BLaER1 (cell line): Measurements from ENCODE around the gene ATP5F1A.
"Not testable (repeated sequence)": the region's sequence is repeated elsewhere in the genome, so short reads cannot be mapped to it uniquely, and the experiment has no call there.

Experiments used
- H3K27ac ChIP-seq: shearing (Covaris generic); formaldehyde crosslinking; 2 replicates; pipeline ENCODE4 v1.8.1; 2022
- H3K27me3 ChIP-seq: shearing (Covaris generic); formaldehyde crosslinking; 2 replicates; pipeline ENCODE4 v1.8.1; 2022
- H3K36me3 ChIP-seq: shearing (Covaris generic); formaldehyde crosslinking; 2 replicates; pipeline ENCODE4 v1.8.1; 2022
- H3K4me1 ChIP-seq: shearing (Covaris generic); formaldehyde crosslinking; 2 replicates; pipeline ENCODE4 v1.8.1; 2022
- H3K4me2 ChIP-seq: shearing (Covaris generic); formaldehyde crosslinking; 2 replicates; pipeline ENCODE4 v1.8.1; 2022
- H3K4me3 ChIP-seq: shearing (Covaris generic); formaldehyde crosslinking; 2 replicates; pipeline ENCODE4 v1.8.1; 2022
- H3K9ac ChIP-seq: shearing (Covaris generic); formaldehyde crosslinking; 2 replicates; pipeline ENCODE4 v1.8.1; 2022
- H3K9me3 ChIP-seq: shearing (Covaris generic); formaldehyde crosslinking; 2 replicates; pipeline ENCODE4 v1.8.1; 2022
- H4K20me1 ChIP-seq: shearing (Covaris generic); formaldehyde crosslinking; 2 replicates; pipeline ENCODE4 v1.8.1; 2022
- Cebpa-rat ChIP-seq: shearing (Covaris generic); IDR thresholded peaks from 2 replicates; pipeline ENCODE4 v1.8.1; 2022

The ATP5F1A gene

DNA sequence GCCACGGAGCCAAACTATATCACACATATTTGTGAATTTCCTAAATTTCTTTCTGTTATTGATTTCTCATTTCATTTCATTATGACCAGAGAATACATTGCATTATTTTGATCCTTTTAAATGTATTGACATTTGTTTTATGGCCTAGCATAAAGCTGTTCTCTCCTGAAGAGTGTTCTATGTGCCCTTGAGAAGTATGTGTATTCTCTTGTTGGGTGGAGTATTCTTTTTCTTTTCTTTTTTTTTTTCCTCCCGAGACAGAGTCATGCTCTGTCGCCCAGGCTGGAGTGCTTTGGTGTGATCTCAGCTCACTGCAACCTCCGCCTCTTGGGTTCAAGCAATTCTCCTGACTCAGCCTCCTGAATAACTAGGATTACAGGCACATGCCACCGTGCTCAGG is 11.3 kb upstream of the ATP5F1A start:
- Histone ChIP-seq H3K9ac (no peak overlapping the region), H3K27me3 (no peaks in the 10 kb centered on the region), H3K36me3 (peaks cover 73% of the 10 kb centered on the region), H3K4me1 (peaks cover 37% of the 10 kb centered on the region), H4K20me1 (0 out of 2 replicates have a peak, but pooled peaks cover 4% of the 10 kb centered on the region), H3K9me3 (peaks cover 13% of the 10 kb centered on the region), H3K4me2 (no peak overlapping the region), H3K27ac (no peak overlapping the region), H3K4me3 (no peak overlapping the region)
- TF ChIP-seq Cebpa-rat: no peak

DNA sequence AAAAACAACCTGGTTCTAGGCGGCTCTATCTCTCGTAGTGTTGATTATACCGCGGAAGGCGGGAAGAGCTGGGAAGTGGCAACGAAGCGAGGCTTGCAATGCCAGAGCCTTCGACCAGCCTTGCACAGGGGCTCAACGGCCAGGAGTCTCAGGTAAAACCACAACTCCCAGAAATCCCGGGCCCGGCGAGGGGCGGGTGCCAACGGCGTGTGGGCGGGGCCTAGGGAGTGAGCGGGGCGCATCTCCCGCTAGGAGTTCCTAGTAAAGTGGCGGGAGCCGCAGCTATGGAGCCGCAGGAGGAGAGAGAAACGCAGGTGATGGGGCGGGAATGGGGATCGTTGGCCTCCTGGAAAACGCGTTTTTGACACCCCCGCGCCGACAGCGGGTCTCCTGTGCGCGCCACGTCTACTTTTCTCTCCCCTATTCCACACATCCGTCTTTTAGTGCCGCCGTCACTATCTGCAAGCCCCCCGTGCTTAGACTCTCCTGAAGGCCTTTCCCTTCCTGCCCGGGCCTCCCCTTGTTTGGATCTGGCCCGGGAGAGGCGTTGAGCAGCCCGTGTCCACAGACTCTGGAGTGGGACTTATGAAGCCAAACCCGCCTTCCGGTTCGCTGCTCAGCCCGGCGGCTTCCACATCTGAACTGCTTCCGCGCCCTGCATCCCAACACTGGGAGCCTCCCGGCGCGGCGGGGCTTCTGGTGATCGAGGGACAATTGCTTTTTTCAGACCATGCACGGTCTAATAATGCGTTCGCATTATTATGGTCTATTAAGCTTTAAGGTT is 6.2 kb upstream of the ATP5F1A start, which contains the start of gene HAUS1:
Gene HAUS1, plus strand, starts transcription at position 258 of the 784 bp plus-strand sequence. Its CDS starts 27 bp downstream, at position 285.
- no peak for TF ChIP-seq Cebpa-rat
- Histone ChIP-seq H3K4me3 (peak within 1 kb of the TSS; percentile 94), H3K36me3 (peaks cover 31% of the 10 kb centered on the region), H3K27me3 (no peaks in the 10 kb centered on the region), H3K9ac (peak within 1 kb of the TSS; percentile 87), H3K27ac (peak within 1 kb of the TSS; percentile 88), H4K20me1 (no peaks in the 10 kb centered on the region), H3K4me2 (peak within 1 kb of the TSS; percentile 84), H3K9me3 (no peaks in the 10 kb centered on the region), H3K4me1 (peaks cover 43% of the 10 kb centered on the region)

DNA sequence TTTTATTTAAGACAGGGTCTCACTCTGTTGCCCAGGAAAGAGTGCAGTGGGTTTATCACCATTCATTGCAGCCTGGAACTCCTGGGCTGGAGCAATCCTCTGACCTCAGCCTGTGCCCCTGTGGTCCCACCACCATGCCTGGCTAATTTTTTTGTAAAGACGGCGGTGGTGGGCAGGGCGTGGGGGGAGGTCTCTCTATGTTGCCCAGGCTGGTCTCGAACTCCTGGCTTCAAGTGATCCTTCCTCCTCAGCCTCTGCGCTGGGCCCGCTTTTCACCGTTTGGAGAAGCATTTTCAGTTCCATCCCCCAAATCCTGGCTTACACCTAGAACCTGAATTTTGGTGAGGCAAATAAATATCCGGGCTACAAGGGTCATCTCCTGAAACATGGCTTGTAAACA is 1.4 kb upstream of the ATP5F1A start:
- H3K9ac ChIP-seq: no peak overlapping the region
- peaks cover 34% of the 10 kb centered on the region for H3K4me1 ChIP-seq
- peaks cover 29% of the 10 kb centered on the region for H4K20me1 ChIP-seq
- peaks cover 15% of the 10 kb centered on the region for H3K36me3 ChIP-seq
- TF ChIP-seq Cebpa-rat: no peak
- H3K4me3 ChIP-seq: no peak overlapping the region
- no peaks in the 10 kb centered on the region for H3K9me3 ChIP-seq
- H3K27me3 ChIP-seq: no peaks in the 10 kb centered on the region
- no peak overlapping the region for H3K27ac ChIP-seq
- no peak overlapping the region for H3K4me2 ChIP-seq

DNA sequence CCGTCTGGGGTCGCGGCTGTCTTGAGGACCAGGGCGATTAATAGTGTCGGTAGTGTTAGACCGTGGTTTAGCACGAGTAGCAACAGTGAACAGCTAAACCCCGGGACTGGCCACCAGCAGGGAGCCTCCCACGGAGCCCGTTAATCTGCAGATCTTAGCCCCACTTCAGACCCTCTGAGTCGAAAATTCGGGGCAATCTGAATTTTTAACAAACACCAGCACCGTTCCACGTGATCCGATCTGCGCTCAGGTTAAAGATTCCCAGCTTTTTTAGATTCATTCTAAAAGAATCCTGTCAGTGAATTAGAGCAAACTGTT is 479 bp upstream of the ATP5F1A start:
- H3K9ac ChIP-seq: peak overlapping the region; percentile 92
- TF ChIP-seq Cebpa-rat: no peak
- no peaks in the 10 kb centered on the region for H3K27me3 ChIP-seq

DNA sequence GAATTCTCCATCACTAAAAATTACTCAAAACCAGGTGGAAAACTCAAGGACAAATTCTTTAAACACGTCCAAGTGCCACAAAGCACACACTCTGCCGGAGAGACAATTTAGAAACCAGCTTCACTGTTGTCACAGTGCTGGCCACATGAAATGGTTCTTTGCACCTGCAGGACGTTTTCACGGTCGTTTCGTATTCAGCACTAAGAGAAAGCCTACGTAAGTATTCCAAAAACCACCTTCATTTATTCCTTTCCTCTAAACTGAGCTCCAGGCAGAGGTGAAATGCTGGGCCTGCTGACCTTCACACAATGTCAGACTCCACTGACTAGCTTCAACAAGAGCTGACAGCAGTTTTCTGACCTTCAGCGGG is 680 bp downstream of the ATP5F1A start:
- TF ChIP-seq Cebpa-rat: no peak

More for the DNA sequence above, 479 bp upstream of the ATP5F1A start:
- H3K4me3 ChIP-seq: peak overlapping the region; percentile 79
- H3K9me3 ChIP-seq: no peaks in the 10 kb centered on the region
- H4K20me1 ChIP-seq: peaks cover 38% of the 10 kb centered on the region
- H3K4me2 ChIP-seq: peak overlapping the region; percentile 74
- H3K4me1 ChIP-seq: peaks cover 33% of the 10 kb centered on the region
- H3K36me3 ChIP-seq: peaks cover 23% of the 10 kb centered on the region
- peak overlapping the region; percentile 84 for H3K27ac ChIP-seq

DNA sequence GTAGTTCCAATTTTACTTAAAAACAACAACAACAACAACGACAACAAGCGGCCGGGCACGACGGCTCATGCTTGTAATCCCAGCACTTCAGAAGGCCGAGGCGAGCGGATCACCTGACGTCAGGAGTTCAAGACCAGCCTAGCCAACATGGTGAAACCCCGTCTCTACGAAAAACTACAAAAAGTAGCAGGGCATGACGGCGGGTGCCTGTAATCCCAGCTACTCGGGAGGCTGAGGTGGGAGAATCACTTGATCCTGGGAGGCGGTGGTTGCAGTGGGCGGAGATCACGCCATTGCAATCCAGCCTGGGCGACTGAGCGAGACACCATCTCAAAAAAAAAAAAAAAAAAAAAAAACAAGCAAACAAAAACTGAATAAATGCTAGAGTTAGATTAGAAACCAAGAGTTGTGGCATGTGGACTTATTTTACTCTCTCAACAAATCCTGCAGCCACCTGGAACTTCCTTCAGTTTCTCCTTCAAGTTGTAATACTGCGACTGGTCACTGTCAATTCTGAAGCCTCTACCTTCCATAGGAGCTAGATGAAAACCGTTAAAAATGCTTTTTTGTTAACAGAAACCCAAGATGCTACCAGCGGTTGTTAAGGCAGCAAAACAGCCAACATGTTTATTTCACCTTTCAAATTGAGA is 1.3 kb downstream of the ATP5F1A start:
- no peaks in the 10 kb centered on the region for H3K9me3 ChIP-seq
- no peak for TF ChIP-seq Cebpa-rat
- H3K27ac ChIP-seq: peak overlapping the region; percentile 84; the same call in 1 of the 2 replicates
- H3K9ac ChIP-seq: peak overlapping the region; percentile 92
- peaks cover 41% of the 10 kb centered on the region for H3K36me3 ChIP-seq
- H4K20me1 ChIP-seq: peaks cover 56% of the 10 kb centered on the region
- peak overlapping the region; percentile 79 for H3K4me3 ChIP-seq
- H3K27me3 ChIP-seq: no peaks in the 10 kb centered on the region
- peak overlapping the region; percentile 86 for H3K4me2 ChIP-seq
- H3K4me1 ChIP-seq: peaks cover 28% of the 10 kb centered on the region

More for the DNA sequence above, 680 bp downstream of the ATP5F1A start:
- Histone ChIP-seq H3K27me3 (no peaks in the 10 kb centered on the region), H3K9ac (peak overlapping the region; percentile 92), H3K4me3 (peak overlapping the region; percentile 79), H3K36me3 (peaks cover 34% of the 10 kb centered on the region), H3K9me3 (no peaks in the 10 kb centered on the region), H3K4me2 (peak overlapping the region; percentile 86), H3K4me1 (peaks cover 28% of the 10 kb centered on the region), H3K27ac (peak overlapping the region; percentile 84), H4K20me1 (peaks cover 50% of the 10 kb centered on the region)

DNA sequence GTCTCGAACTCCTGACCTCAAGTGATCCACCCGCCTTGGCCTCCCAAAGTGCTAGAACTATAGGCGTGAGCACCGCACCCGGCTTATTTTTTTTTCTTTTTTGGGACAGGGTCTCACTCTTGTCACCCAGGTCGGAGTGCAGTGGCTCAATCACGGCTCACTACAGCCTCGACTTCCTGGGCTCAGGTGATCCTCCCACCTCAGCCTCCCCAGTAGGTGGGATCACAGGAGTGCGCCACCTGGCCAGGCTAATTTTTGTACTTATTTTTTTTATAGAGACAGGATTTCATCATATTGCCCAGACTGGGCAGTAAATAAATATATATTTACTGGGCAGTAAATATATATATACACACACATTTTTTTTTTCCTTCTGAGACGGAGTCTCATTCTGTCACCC is 2.6 kb downstream of the ATP5F1A start:
- Histone ChIP-seq H3K9me3 (no peaks in the 10 kb centered on the region), H3K27me3 (no peaks in the 10 kb centered on the region), H3K36me3 (peaks cover 53% of the 10 kb centered on the region), H3K9ac (no peak overlapping the region), H3K27ac (no peak overlapping the region), H3K4me2 (peak overlapping the region; percentile 86), H3K4me3 (no peak overlapping the region), H4K20me1 (peaks cover 68% of the 10 kb centered on the region), H3K4me1 (peaks cover 28% of the 10 kb centered on the region)
- TF ChIP-seq Cebpa-rat: no peak

DNA sequence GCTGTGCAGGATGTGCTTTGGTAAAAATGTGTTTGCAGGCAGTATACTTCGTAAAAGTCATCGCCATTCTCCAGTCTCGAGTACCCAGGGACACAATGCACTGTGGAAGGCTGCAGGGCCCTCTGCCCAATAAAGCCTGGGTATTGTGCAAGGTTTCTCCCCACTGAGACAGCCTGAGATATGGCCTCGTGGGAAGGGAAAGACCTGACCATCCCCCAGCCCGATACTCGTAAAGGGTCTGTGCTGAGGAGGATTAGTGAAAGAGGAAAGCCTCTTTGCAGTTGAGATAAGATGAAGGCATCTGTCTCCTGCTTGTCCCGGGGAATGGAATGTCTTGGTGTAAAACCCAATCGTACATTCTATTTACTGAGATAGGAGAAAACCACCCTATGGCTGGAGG is 9.6 kb downstream of the ATP5F1A start:
- not testable (repeated sequence) for H3K27ac ChIP-seq, H3K9ac ChIP-seq, H3K27me3 ChIP-seq, H3K9me3 ChIP-seq, H3K4me2 ChIP-seq, H3K4me3 ChIP-seq, H3K4me1 ChIP-seq
- peaks cover 99% of the 10 kb centered on the region for H3K36me3 ChIP-seq
- H4K20me1 ChIP-seq: peaks cover 99% of the 10 kb centered on the region

DNA sequence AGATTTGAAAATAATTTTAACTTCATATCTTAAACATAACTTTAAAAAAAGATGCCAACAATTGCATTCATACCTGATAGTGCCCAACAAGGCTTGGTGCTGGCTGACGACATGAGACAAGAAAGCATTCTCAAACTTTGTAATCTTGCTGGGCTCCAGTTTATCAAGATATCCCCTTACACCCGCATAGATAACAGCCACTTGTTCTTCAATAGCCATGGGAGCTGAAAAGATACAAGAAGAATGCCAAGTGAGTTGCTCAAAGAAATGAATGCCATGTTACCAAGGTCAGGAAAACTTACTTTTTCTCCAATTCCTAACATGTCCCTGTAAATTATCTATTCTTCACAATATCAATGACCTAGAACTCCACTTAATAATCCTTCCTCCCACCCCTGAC is 13.7 kb downstream of the ATP5F1A start:
- Histone ChIP-seq H3K4me1 (no peaks in the 10 kb centered on the region), H3K27me3 (no peaks in the 10 kb centered on the region), H3K4me3 (no peak overlapping the region), H3K9me3 (no peaks in the 10 kb centered on the region), H3K36me3 (peaks cover 100% of the 10 kb centered on the region), H4K20me1 (peaks cover 75% of the 10 kb centered on the region), H3K4me2 (no peak overlapping the region), H3K9ac (no peak overlapping the region), H3K27ac (no peak overlapping the region)
- TF ChIP-seq Cebpa-rat: no peak

DNA sequence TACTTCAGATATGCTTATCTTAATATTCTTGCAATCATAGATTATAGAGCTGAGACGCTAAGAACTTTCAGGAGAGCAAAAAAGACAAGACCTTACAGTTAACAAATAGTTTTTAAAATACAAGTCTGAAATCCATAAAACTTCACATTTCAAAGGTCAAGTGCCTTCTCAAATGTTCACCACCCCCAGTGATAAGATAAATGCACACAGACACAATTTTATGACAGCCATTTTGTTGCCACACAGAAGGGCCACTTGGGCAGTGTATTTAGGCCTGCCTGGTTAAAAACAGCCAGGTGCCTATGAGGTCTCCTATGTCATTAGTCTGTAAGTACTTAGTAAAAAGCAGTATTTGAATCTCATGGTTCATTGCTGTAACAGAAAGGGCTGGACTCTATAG is 17.9 kb downstream of the ATP5F1A start:
- H4K20me1 ChIP-seq: peaks cover 45% of the 10 kb centered on the region
- no peak overlapping the region for H3K27ac ChIP-seq
- no peaks in the 10 kb centered on the region for H3K4me1 ChIP-seq
- H3K4me2 ChIP-seq: no peak overlapping the region
- H3K27me3 ChIP-seq: no peaks in the 10 kb centered on the region
- H3K36me3 ChIP-seq: peaks cover 84% of the 10 kb centered on the region
- no peak overlapping the region for H3K4me3 ChIP-seq
- TF ChIP-seq Cebpa-rat: no peak
- no peaks in the 10 kb centered on the region for H3K9me3 ChIP-seq
- H3K9ac ChIP-seq: no peak overlapping the region
